Stomach (tissue), 4 donors: ENCODE data around the gene SLC35B2.
"Not testable (repeated sequence)": the region's sequence is repeated elsewhere in the genome, so short reads cannot be mapped to it uniquely, and the experiment has no call there.

Experiments
- EP300 ChIP-seq: sonication (generic); formaldehyde crosslinking; IDR thresholded peaks from one replicate; pipeline ENCODE4 v1.6.1; 2017; ENCODE audit warnings: antibody characterized with exemption
- POLR2A ChIP-seq, 4 donors: fragments of 450-650 bp; IDR thresholded peaks; one replicate each; pipeline ENCODE4 v1.6.1; 2016; ENCODE audit warnings: antibody characterized with exemption in 4 of 4, control low read depth in 2 of 4, mild to moderate bottlenecking in 1 of 4, moderate library complexity in 1 of 4
- POLR2AphosphoS5 ChIP-seq, 3 donors: sonication (generic); formaldehyde crosslinking; IDR thresholded peaks; one replicate each; pipeline ENCODE4 v1.6.1; 2016; ENCODE audit warnings: antibody characterized with exemption in 3 of 3
- TF ChIP-seq, protein P1 (sequence below), 7 experiments: fragments of 450-650 bp in 4 of 7; fragments of 200-600 bp in 3 of 7; sonication (generic) in 3 of 7; IDR thresholded peaks; one replicate each; pipeline ENCODE4 v1.5.1; 2016 to 2019; ENCODE audit warnings: antibody characterized with exemption in 7 of 7, control low read depth in 2 of 7, mild to moderate bottlenecking in 1 of 7

DNA sequence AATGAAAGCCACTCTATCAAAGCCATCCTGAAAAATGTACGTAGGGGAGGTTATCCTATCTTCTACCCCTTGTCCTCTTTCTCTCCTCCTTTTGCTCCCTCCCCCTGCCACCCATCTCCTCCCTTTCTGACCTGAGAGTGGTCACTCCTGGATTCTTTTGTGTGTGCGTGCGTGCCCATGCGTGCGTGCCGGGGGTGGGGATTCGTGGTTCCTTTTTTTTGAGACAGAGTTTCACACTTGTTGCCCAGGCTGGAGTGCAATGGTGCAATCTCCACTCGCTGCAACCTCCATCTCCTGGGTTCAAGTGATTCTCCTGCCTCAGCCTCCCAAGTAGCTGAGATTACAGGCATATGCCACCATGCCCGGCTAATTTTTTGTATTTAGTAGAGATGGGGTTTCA is 25.9 kb downstream of the SLC35B2 start:
- TF ChIP-seq, protein P1, sequence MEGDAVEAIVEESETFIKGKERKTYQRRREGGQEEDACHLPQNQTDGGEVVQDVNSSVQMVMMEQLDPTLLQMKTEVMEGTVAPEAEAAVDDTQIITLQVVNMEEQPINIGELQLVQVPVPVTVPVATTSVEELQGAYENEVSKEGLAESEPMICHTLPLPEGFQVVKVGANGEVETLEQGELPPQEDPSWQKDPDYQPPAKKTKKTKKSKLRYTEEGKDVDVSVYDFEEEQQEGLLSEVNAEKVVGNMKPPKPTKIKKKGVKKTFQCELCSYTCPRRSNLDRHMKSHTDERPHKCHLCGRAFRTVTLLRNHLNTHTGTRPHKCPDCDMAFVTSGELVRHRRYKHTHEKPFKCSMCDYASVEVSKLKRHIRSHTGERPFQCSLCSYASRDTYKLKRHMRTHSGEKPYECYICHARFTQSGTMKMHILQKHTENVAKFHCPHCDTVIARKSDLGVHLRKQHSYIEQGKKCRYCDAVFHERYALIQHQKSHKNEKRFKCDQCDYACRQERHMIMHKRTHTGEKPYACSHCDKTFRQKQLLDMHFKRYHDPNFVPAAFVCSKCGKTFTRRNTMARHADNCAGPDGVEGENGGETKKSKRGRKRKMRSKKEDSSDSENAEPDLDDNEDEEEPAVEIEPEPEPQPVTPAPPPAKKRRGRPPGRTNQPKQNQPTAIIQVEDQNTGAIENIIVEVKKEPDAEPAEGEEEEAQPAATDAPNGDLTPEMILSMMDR (IDR thresholded peaks at IDR 0.05): not testable (repeated sequence)
- not testable (repeated sequence) for TF ChIP-seq POLR2A (IDR thresholded peaks at IDR 0.05); EP300; POLR2AphosphoS5 (IDR thresholded peaks at IDR 0.05)
